Measurements from ENCODE around the gene MOBP. TPM values are rescaled to one million over a fixed set of nuclear protein-coding genes. Genes with fewer than 3 reads are reported as not detected.

MOBP gene
- total RNA-seq, 4 donors from 2014 or later: not detected

DNA sequence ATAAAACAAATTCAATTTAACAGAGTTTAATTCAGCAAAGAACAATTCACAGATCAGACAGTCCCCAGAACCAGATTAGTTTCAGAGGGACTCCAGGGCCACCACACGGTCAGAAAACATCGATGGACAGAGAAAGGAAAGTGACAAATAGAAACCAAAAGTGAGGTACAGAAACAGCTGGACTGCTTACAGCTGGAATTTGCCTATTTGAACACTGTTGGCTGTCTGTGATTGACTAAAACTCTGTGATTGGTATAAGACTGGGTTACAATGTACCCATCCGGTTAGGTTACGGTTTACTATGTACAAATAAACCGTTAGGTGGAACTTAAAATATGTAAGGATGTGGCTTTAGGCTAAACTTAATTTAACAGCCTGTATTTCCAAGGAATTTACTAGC is 30.3 kb downstream of the MOBP start:
- H3K36me3 ChIP-seq: no peaks in the 10 kb centered on the region
- H3K27me3 ChIP-seq: peaks cover 0 to 48% (median 0%) of the 10 kb centered on the region in 4 donors
- no peak overlapping the region for H3K4me3 ChIP-seq
- peaks cover 0 to 7% (median 0%) of the 10 kb centered on the region in 3 donors for H3K4me1 ChIP-seq
- TF ChIP-seq, protein P1, sequence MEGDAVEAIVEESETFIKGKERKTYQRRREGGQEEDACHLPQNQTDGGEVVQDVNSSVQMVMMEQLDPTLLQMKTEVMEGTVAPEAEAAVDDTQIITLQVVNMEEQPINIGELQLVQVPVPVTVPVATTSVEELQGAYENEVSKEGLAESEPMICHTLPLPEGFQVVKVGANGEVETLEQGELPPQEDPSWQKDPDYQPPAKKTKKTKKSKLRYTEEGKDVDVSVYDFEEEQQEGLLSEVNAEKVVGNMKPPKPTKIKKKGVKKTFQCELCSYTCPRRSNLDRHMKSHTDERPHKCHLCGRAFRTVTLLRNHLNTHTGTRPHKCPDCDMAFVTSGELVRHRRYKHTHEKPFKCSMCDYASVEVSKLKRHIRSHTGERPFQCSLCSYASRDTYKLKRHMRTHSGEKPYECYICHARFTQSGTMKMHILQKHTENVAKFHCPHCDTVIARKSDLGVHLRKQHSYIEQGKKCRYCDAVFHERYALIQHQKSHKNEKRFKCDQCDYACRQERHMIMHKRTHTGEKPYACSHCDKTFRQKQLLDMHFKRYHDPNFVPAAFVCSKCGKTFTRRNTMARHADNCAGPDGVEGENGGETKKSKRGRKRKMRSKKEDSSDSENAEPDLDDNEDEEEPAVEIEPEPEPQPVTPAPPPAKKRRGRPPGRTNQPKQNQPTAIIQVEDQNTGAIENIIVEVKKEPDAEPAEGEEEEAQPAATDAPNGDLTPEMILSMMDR (IDR thresholded peaks at IDR 0.05): no peak
- TF ChIP-seq POLR2A (IDR thresholded peaks at IDR 0.05): no peak
- WGBS, 2 donors: 70 to 77% methylated on average over 5 of the region's 5 CpGs
- no peak overlapping the region for H3K27ac ChIP-seq
- no peak for DNase-seq
- H3K9me3 ChIP-seq: no peaks in the 10 kb centered on the region
- intact Hi-C loops (cut with DNase I): no loop called here

DNA sequence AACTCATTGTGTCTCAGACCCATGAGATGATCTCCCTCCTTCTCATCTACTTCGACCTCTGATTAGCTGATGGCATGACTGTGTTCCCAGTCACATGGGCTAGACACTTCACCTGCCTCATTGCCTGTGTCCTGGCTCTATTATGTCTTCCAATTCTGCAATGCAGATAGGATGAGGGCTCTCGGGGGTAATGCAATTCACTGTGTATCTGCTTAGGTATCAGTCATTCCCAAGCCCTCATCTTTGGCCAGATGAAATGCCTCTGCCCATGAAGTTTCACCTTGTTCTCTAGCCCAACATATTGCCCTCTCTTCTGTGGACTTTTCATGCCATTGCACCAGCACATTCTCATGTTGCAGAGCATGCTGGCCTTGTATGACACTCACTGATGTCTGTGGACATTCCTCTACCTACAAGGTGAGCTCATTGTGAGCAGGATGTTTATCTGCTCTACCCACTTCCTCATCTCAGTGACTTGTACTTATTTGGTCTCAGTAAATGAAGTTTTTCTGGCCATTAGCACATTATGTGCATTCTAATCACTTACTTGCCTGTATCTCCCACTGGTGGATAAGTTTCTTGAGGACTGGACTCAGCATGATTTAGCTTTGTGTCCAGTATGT is 32.3 kb downstream of the MOBP start:
- intact Hi-C loops (cut with DNase I): no loop called here
- Histone ChIP-seq H3K27me3 (peaks cover 0 to 48% (median 0%) of the 10 kb centered on the region in 4 donors), H3K27ac (no peak overlapping the region), H3K9me3 (no peaks in the 10 kb centered on the region), H3K4me3 (no peak overlapping the region), H3K4me1 (peaks cover 0 to 7% (median 0%) of the 10 kb centered on the region in 3 donors), H3K36me3 (no peaks in the 10 kb centered on the region)
- TF ChIP-seq, protein P1 (IDR thresholded peaks at IDR 0.05): no peak
- TF ChIP-seq POLR2A (IDR thresholded peaks at IDR 0.05): no peak
- no peak for DNase-seq
- 20 to 66% methylated on average over 1 to 2 of the region's 2 CpGs for WGBS, 2 donors

DNA sequence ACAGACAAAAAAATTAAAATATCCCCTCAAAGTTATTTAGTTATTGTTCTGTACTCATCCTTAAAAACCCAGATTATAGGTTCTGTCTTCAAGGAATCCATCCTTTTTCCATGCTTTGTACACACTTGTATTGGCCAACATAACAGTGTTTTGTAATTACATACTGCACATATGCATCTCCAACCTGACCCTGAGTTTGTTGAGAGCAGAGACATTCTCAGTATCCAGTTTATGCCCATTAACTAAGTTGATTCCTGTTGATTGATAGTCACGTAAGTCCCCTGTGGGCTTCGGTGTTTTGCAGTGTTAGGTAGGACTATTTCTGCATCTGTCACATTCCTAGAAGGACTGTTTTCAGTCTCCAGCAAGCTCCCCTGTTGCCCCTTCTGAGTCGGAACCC is 33.6 kb downstream of the MOBP start:
- Histone ChIP-seq H3K9me3 (no peaks in the 10 kb centered on the region), H3K27me3 (peaks cover 0 to 53% (median 0%) of the 10 kb centered on the region in 4 donors), H3K4me3 (no peak overlapping the region), H3K4me1 (peaks cover 0 to 7% (median 0%) of the 10 kb centered on the region in 3 donors), H3K27ac (no peak overlapping the region), H3K36me3 (no peaks in the 10 kb centered on the region)
- no peak for DNase-seq
- intact Hi-C loops (cut with DNase I): no loop called here
- no peak for TF ChIP-seq POLR2A (IDR thresholded peaks at IDR 0.05)
- TF ChIP-seq, protein P1 (IDR thresholded peaks at IDR 0.05): no peak
- 60 to 78% methylated on average over 3 of the region's 3 CpGs for WGBS, 2 donors

DNA sequence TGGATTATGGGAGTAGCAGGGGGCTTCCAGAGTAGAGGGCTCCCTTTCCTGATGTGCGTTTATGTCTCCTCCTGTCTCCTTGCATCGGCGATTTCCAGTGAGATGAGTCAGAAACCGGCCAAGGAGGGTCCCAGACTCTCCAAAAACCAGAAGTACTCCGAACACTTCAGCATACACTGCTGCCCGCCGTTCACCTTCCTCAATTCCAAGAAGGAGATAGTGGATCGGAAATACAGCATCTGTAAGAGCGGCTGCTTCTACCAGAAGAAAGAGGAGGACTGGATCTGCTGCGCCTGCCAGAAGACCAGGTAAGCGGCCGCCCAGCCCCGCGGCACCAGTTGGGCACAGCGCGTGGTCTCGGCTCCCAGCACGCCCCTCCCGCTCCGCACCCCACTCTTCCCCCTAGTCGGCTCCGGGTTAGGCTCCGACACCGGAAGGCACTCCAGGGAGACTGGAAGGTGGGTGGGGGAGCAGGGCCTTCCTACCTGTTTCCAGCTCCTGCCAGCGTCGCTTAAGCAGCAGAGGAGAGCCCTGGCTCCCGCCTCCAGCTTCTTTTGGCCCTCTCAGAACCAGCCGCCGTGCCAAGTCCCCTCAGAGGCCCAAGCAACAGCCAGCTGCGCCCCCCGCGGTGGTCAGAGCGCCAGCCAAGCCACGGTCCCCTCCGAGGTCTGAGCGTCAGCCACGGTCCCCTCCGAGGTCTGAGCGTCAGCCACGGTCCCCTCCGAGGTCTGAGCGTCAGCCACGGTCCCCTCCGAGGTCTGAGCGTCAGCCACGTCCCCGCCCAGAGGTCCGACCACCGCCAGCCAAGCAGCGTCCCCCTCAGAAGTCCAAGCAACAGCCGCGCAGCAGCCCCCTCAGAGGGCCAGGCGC is 34.7 kb downstream of the MOBP start:
- Histone ChIP-seq H3K27ac (no peak overlapping the region), H3K4me1 (peaks cover 0 to 7% (median 0%) of the 10 kb centered on the region in 3 donors), H3K4me3 (peak overlapping the region in 3 of 4 donors; percentile 7 to 44 (median 18)), H3K9me3 (no peaks in the 10 kb centered on the region), H3K27me3 (peaks cover 0 to 53% (median 0%) of the 10 kb centered on the region in 4 donors), H3K36me3 (no peaks in the 10 kb centered on the region)
- 9 to 37% methylated on average over 22 to 27 of the region's 53 CpGs for WGBS, 2 donors
- intact Hi-C loops (cut with DNase I): no loop called here
- TF ChIP-seq POLR2A (IDR thresholded peaks at IDR 0.05): no peak
- TF ChIP-seq, protein P1 (IDR thresholded peaks at IDR 0.05): no peak
- DNase-seq: no peak

DNA sequence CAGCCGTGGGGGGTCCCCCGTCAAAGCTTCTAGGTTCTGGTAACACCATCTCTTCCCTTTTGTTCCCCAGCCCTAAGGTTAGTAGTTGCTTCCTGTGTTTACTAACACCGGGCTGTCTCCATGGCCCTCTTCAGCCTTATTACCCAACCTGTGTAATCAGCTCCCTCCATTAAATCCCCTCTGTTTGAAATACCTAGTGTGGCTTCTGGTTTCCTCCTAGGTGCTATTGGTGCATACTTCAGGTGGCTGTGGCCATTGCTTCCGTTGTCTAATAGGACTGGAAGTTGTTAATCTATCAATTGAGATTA is 35.3 kb downstream of the MOBP start:
- TF ChIP-seq POLR2A (IDR thresholded peaks at IDR 0.05): no peak
- TF ChIP-seq, protein P1 (IDR thresholded peaks at IDR 0.05): no peak
- no peaks in the 10 kb centered on the region for H3K36me3 ChIP-seq
- no peaks in the 10 kb centered on the region for H3K9me3 ChIP-seq
- peaks cover 0 to 53% (median 0%) of the 10 kb centered on the region in 4 donors for H3K27me3 ChIP-seq
- H3K4me3 ChIP-seq: peak overlapping the region in 2 of 4 donors; percentile 7 to 44
- no peak overlapping the region for H3K27ac ChIP-seq
- WGBS, 2 donors: 68 to 73% methylated on average over 3 to 4 of the region's 4 CpGs
- peaks cover 0 to 7% (median 0%) of the 10 kb centered on the region in 3 donors for H3K4me1 ChIP-seq
- intact Hi-C loops (cut with DNase I): no loop called here
- DNase-seq: no peak
